H1 (cell line): ENCODE results near the gene MPDZ. TPM values are rescaled to one million over a fixed set of nuclear protein-coding genes. Genes with fewer than 3 reads are reported as not detected.

ENCODE experiments used
- CTCF ChIA-PET: fragments of 300-600 bp; sonication (Branson Sonifier 250); formaldehyde crosslinking; loops from one replicate; lab custom pipeline; 2021; ENCODE audit not compliant: partially characterized antibody; lab: Charles Lee
- POLR2A ChIA-PET: fragments of 300-600 bp; sonication (Branson Sonifier 250); formaldehyde crosslinking; loops from one replicate; lab custom pipeline; 2021; ENCODE audit warnings: inconsistent platforms; ENCODE audit not compliant: partially characterized antibody; lab: Charles Lee
- DNase-seq, 2 experiments: peaks; one replicate each; pipeline versions ENCODE4 v3.0.0 to v3.0.0-alpha.2; 2010 to 2022; ENCODE audit warnings: low spot score in 2 of 2, low read depth in 1 of 2, mixed read lengths in 1 of 2
- FAIRE-seq: peaks from 2 replicates; lab custom pipeline; 2011; peaks lifted over from hg19 to GRCh38; lab: Jason Lieb, UNC
- H2AFZ ChIP-seq: 2 replicates; pipeline ENCODE4 v1.8.1; 2012; ENCODE audit warnings: low read length, inconsistent platforms
- H2AK5ac ChIP-seq: 2 replicates; pipeline ENCODE4 v1.6.1; 2013; ENCODE audit warnings: low read depth, low read length
- H2BK120ac ChIP-seq: replicated peaks from 2 replicates; pipeline ENCODE3; 2013; ENCODE audit warnings: low read depth, low read length, inconsistent platforms
- H2BK12ac ChIP-seq: 2 replicates; pipeline ENCODE4 v1.6.1; 2013; ENCODE audit warnings: low read depth, low read length
- H2BK15ac ChIP-seq: 2 replicates; pipeline ENCODE4 v1.6.1; 2013; ENCODE audit warnings: low read length
- H2BK20ac ChIP-seq: 2 replicates; pipeline ENCODE4 v1.6.1; 2013; ENCODE audit warnings: low read length
- H2BK5ac ChIP-seq: 2 replicates; pipeline ENCODE4 v1.6.1; 2013; ENCODE audit warnings: low read depth, low read length
- H3K14ac ChIP-seq: 2 replicates; pipeline ENCODE4 v1.6.1; 2013; ENCODE audit warnings: inconsistent platforms; ENCODE audit not compliant: insufficient read length
- H3K18ac ChIP-seq: 2 replicates; pipeline ENCODE4 v1.6.1; 2013; ENCODE audit warnings: low read length; ENCODE audit errors: extremely low read depth
- H3K23ac ChIP-seq: 2 replicates; pipeline ENCODE4 v1.6.1; 2013; ENCODE audit warnings: inconsistent platforms; ENCODE audit not compliant: insufficient read length
- H3K23me2 ChIP-seq: 2 replicates; pipeline ENCODE4 v1.6.1; 2013; ENCODE audit warnings: low read depth, low read length
- H3K27ac ChIP-seq: 2 replicates; pipeline ENCODE4 v1.6.1; 2011; ENCODE audit warnings: low read depth, low read length, inconsistent platforms
- H3K27me3 ChIP-seq, 4 experiments: replicated peaks in 1 of 4; 1 replicate in 1 of 4; 2 replicates in 3 of 4; pipeline versions ENCODE4 v1.6.1 to v1.8.1; 2011 to 2013; ENCODE audit warnings: low read length in 3 of 4, mild to moderate bottlenecking in 3 of 4, inconsistent platforms in 2 of 4, mixed read lengths in 2 of 4, moderate library complexity in 1 of 4; ENCODE audit not compliant: control insufficient read depth in 3 of 4, insufficient read depth in 3 of 4; ENCODE audit errors: extremely low read depth in 1 of 4
- H3K36me3 ChIP-seq, 4 experiments: 2 replicates each; pipeline versions ENCODE4 v1.6.1 to v1.8.1; 2011 to 2013; ENCODE audit warnings: mild to moderate bottlenecking in 4 of 4, low read length in 3 of 4, moderate library complexity in 2 of 4, control low read depth in 1 of 4, inconsistent platforms in 1 of 4; ENCODE audit not compliant: insufficient read depth in 4 of 4, control insufficient read depth in 2 of 4
- H3K4ac ChIP-seq: replicated peaks from 2 replicates; pipeline ENCODE3; 2013; ENCODE audit warnings: low read length, low read depth, mixed read lengths, inconsistent platforms; ENCODE audit not compliant: insufficient read length
- H3K4me1 ChIP-seq, 4 experiments: replicated peaks in 1 of 4; 1 replicate in 1 of 4; 2 replicates in 3 of 4; pipeline versions ENCODE4 v1.6.1 to v1.8.1; 2011 to 2013; ENCODE audit warnings: low read length in 3 of 4, inconsistent platforms in 2 of 4, mixed read lengths in 1 of 4; ENCODE audit not compliant: insufficient read depth in 4 of 4, control insufficient read depth in 3 of 4
- H3K4me2 ChIP-seq, 2 experiments: 2 replicates each; pipeline versions ENCODE4 v1.6.1 to v1.8.1; 2011 to 2013; ENCODE audit warnings: low read depth in 2 of 2, low read length in 2 of 2, control low read depth in 1 of 2, inconsistent platforms in 1 of 2, mild to moderate bottlenecking in 1 of 2; ENCODE audit not compliant: insufficient read depth in 1 of 2
- H3K4me3 ChIP-seq, 4 experiments: fragments of 200-600, 300-600 bp in 1 of 4; sonication (generic), shearing (Covaris generic), sonication (Bioruptor Twin) in 1 of 4; 2 replicates each; pipeline versions ENCODE4 v1.5.1 to v1.8.1; 2011 to 2016; ENCODE audit warnings: low read length in 4 of 4, low read depth in 3 of 4, control low read depth in 2 of 4, inconsistent platforms in 2 of 4, mild to moderate bottlenecking in 2 of 4, mixed read lengths in 1 of 4, moderate library complexity in 1 of 4; ENCODE audit not compliant: insufficient read depth in 2 of 4; ENCODE audit errors: extremely low read depth in 1 of 4
- H3K56ac ChIP-seq: replicated peaks from 2 replicates; pipeline ENCODE3; 2013; ENCODE audit warnings: low read depth, mild to moderate bottlenecking, mixed read lengths, low read length, inconsistent platforms; ENCODE audit not compliant: insufficient read length
- H3K79me1 ChIP-seq: 2 replicates; pipeline ENCODE4 v1.6.1; 2013; ENCODE audit warnings: low read depth, low read length, control low read depth
- H3K79me2 ChIP-seq, 2 experiments: 2 replicates each; pipeline versions ENCODE4 v1.6.1 to v1.8.1; 2012 to 2013; ENCODE audit warnings: low read length in 2 of 2, mild to moderate bottlenecking in 2 of 2, inconsistent platforms in 1 of 2; ENCODE audit not compliant: insufficient read depth in 2 of 2, control insufficient read depth in 1 of 2
- H3K9ac ChIP-seq, 4 experiments: replicated peaks in 1 of 4; 1 replicate in 1 of 4; 2 replicates in 3 of 4; pipeline versions ENCODE4 v1.6.1 to v1.8.1; 2011 to 2013; ENCODE audit warnings: low read depth in 3 of 4, low read length in 3 of 4, control low read depth in 2 of 4, mild to moderate bottlenecking in 2 of 4, moderate library complexity in 2 of 4, inconsistent platforms in 1 of 4; ENCODE audit errors: extremely low read depth in 1 of 4
- H3K9me3 ChIP-seq, 2 experiments: 2 replicates each; pipeline versions ENCODE4 v1.6.1 to v1.8.1; 2012 to 2013; ENCODE audit warnings: mild to moderate bottlenecking in 2 of 2, moderate library complexity in 2 of 2, control low read depth in 1 of 2, inconsistent platforms in 1 of 2, low read depth in 1 of 2, low read length in 1 of 2, mixed read lengths in 1 of 2; ENCODE audit not compliant: insufficient read depth in 2 of 2
- H4K20me1 ChIP-seq, 2 experiments: replicated peaks in 1 of 2; 2 replicates each; pipeline versions ENCODE3 to v1.8.1; 2011 to 2013; ENCODE audit warnings: inconsistent platforms in 2 of 2, low read length in 2 of 2, mild to moderate bottlenecking in 1 of 2; ENCODE audit not compliant: insufficient read depth in 2 of 2, control insufficient read depth in 1 of 2
- H4K5ac ChIP-seq: 2 replicates; pipeline ENCODE4 v1.6.1; 2013; ENCODE audit warnings: low read length, low read depth, mixed read lengths, inconsistent platforms; ENCODE audit not compliant: insufficient read length
- H4K8ac ChIP-seq: 2 replicates; pipeline ENCODE4 v1.8.0; 2013; ENCODE audit warnings: mild to moderate bottlenecking, moderate library complexity, low read length, inconsistent platforms; ENCODE audit not compliant: insufficient read depth; ENCODE audit errors: extremely low read depth
- H4K91ac ChIP-seq: replicated peaks from 2 replicates; pipeline ENCODE3; 2013; ENCODE audit warnings: low read length, mixed read lengths, inconsistent platforms; ENCODE audit not compliant: insufficient read length
- GTF2F1 ChIP-seq: IDR thresholded peaks from 2 replicates; pipeline ENCODE4 v1.6.1; 2012; ENCODE audit warnings: low read depth, low read length, improper control_type of control experiment, borderline replicate concordance
- MAFK ChIP-seq: IDR thresholded peaks from 2 replicates; pipeline ENCODE4 v1.6.1; 2012; ENCODE audit warnings: low read depth, mild to moderate bottlenecking, improper control_type of control experiment, low read length
- PHF8 ChIP-seq: fragments of 200-600 bp; sonication (generic); conservative IDR thresholded peaks from 2 replicates; pipeline ENCODE4 v1.7.1; 2012; ENCODE audit warnings: low read depth, mild to moderate bottlenecking, inconsistent platforms, low read length, moderate library complexity
- RAD21 ChIP-seq, 2 experiments: IDR thresholded peaks in 1 of 2; conservative IDR thresholded peaks in 1 of 2; 2 replicates each; pipeline ENCODE4 v1.6.1; 2011; ENCODE audit warnings: low read depth in 2 of 2, low read length in 2 of 2, improper control_type of control experiment in 1 of 2, inconsistent platforms in 1 of 2, mild to moderate bottlenecking in 1 of 2, moderate library complexity in 1 of 2
- RFX5 ChIP-seq: IDR thresholded peaks from 2 replicates; pipeline ENCODE4 v1.6.1; 2011; ENCODE audit warnings: low read depth, low read length, improper control_type of control experiment, borderline replicate concordance
- SP2 ChIP-seq: IDR thresholded peaks from 2 replicates; pipeline ENCODE4 v1.6.1; 2012; ENCODE audit warnings: mild to moderate bottlenecking, low read length, inconsistent platforms
- WGBS, 2 experiments: shearing (Covaris generic) in 1 of 2; methylation state at CpG; one replicate each; pipeline versions ENCODE4 v1.1.6 to v1.1.7; 2013 to 2015; ENCODE audit warnings: low lambda C conversion rate in 2 of 2, mixed read lengths in 2 of 2, inconsistent platforms in 1 of 2, low coverage in 1 of 2, missing lambda C conversion rate in 1 of 2; ENCODE audit not compliant: insufficient replicate concordance in 2 of 2, insufficient coverage in 1 of 2, insufficient read length in 1 of 2; ENCODE audit errors: extremely low coverage in 1 of 2, missing lambda C conversion rate in 1 of 2; 5-methylcytosine and 5-hydroxymethylcytosine counted together
- polyA plus RNA-seq, 7 experiments: library from polyadenylated mRNA; depleted of rRNA in 3 of 7; stranded (reverse) in 5 of 7; unstranded in 2 of 7; fragments of >200 nt in 5 of 7; fragments of 200-250 nt in 2 of 7; gene quantifications; 1 replicate in 5 of 7; 2 replicates in 1 of 7; 4 replicates in 1 of 7; pipeline versions ENCODE4 v1.2.1 to v1.2.3, GENCODE V29; 2011 to 2013; ENCODE audit warnings: missing spikeins in 2 of 7, mixed read lengths in 2 of 7
- total RNA-seq: library from RNA; stranded (reverse); fragmentation: NEBNext Ultra II Directional; extraction: Animal tissue kit (Norgen Biotek cat#: 25700); gene quantifications from 2 replicates; pipeline ENCODE4 v1.2.1, GENCODE V29; 2021

Gene MPDZ
- total and polyA plus RNA-seq, 2 of the 8 experiments (the other 6 are each of a cell fraction or from before 2014, with no cell fraction given): 14.6 to 39.4 TPM

DNA sequence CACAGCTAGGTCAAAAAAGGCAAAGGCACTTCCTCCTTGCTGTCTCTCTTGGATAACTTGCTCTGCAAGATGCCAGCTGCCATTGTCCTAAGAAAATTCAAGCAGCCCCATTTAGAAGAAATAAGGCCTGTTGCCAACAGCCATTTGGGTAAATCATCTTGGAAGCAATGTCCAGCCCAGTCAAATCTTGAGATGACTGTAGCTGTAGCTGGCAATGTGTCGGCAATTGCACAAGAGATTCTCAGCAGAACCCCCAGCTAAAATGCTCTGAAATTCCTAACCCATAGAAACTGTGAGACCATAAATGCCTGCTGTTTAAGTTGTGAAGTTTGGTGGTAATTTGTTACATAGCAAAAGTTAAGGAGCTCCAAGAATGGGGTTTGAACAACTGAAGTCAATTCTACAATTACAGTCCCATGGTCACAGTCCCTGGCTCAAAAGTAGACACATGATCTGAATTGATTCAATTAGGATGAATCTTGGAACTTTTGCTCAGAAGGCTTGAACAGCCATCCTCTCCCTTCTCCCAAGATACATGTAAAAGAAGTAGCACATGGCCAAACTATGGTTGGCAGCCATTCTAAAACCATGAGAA, 151.1 kb downstream of the MPDZ start:
- Histone ChIP-seq H3K27ac (no peak overlapping the region), H4K8ac (no peak overlapping the region), H2BK12ac (no peak overlapping the region), H3K23me2 (no peaks in the 10 kb centered on the region), H3K23ac (no peak overlapping the region), H3K4ac (no peak overlapping the region), H2BK5ac (no peak overlapping the region), H3K79me2 (no peaks in the 10 kb centered on the region), H2BK20ac (no peak overlapping the region), H3K9me3 (no peaks in the 10 kb centered on the region), H2BK15ac (no peak overlapping the region), H3K14ac (no peak overlapping the region), H3K56ac (no peak overlapping the region), H4K20me1 (no peaks in the 10 kb centered on the region), H2AFZ (no peak overlapping the region), H3K18ac (no peak overlapping the region), H3K4me1 (peaks cover 0 to 2% (median 0%) of the 10 kb centered on the region in 4 experiments; a peak in 1 of 7 replicates), H3K79me1 (no peaks in the 10 kb centered on the region), H3K36me3 (peaks cover 0 to 33% (median 3%) of the 10 kb centered on the region in 4 experiments; a peak in 5 of 8 replicates), H4K5ac (no peak overlapping the region), H3K4me2 (no peak overlapping the region), H3K9ac (no peak overlapping the region), H2AK5ac (no peak overlapping the region), H3K4me3 (no peak overlapping the region), H4K91ac (no peak overlapping the region), H2BK120ac (no peak overlapping the region), H3K27me3 (no peaks in the 10 kb centered on the region)
- 92% methylated on average over 1 of the region's 1 CpG; no CpG with 5 or more reads in 1 of the 2 experiments for WGBS, 2 experiments
- no peak for FAIRE-seq
- DNase-seq: no peak
- ChIA-PET CTCF (interaction anchor here (1.3 to 1.4 kb wide), 2 partner anchors 12 to 82 kb away, joined by 3 read pairs; no protein-coding TSS in a partner anchor), POLR2A (interaction anchor here (0.5 kb wide), 1 partner anchor 9 kb away, joined by 3 read pairs; no protein-coding TSS in a partner anchor)
- TF ChIP-seq GTF2F1: no peak
- no peak for TF ChIP-seq PHF8
- no peak for TF ChIP-seq MAFK
- no peak for TF ChIP-seq RAD21 (IDR thresholded peaks at IDR 0.05 in 1 of 2, conservative IDR thresholded peaks at IDR 0.05 in 1 of 2; ENCODE audit: low read depth in 2 of 2, low read length in 2 of 2)
- no peak for TF ChIP-seq RFX5
- TF ChIP-seq SP2: no peak
